HepG2 (cell line): ENCODE measurements around the gene TMEM97. TPM values are rescaled to one million over a fixed set of nuclear protein-coding genes. Genes with fewer than 3 reads are reported as not detected.

Source experiments
- ATF4 ChIP-seq, 2 experiments: fragments of 450-650 bp in 1 of 2; sonication (generic) in 1 of 2; formaldehyde crosslinking; IDR thresholded peaks; 2 replicates each; pipeline versions ENCODE4 v1.5.0 to v1.8.0; 2020 to 2022; ENCODE audit warnings: mild to moderate bottlenecking in 1 of 2, missing genetic modification reagents in 1 of 2
- CBX5 ChIP-seq: sonication (generic); formaldehyde crosslinking; IDR thresholded peaks from 2 replicates; pipeline ENCODE4 v1.4.0; 2020; ENCODE audit warnings: missing genetic modification reagents, borderline replicate concordance
- CCAR2 ChIP-seq: fragments of 200-400 bp; formaldehyde crosslinking; optimal IDR thresholded peaks from 2 replicates; pipeline ENCODE3; 2018; ENCODE audit warnings: low read depth, mild to moderate bottlenecking, low read length, moderate library complexity
- CHD4 ChIP-seq: fragments of 200-600 bp; sonication (generic); IDR thresholded peaks from 2 replicates; pipeline ENCODE4 v1.7.0; 2017; ENCODE audit warnings: mild to moderate bottlenecking, low read length, borderline replicate concordance
- DDIT3 ChIP-seq: sonication (generic); formaldehyde crosslinking; IDR thresholded peaks from 2 replicates; pipeline ENCODE4 v1.4.0; 2020; ENCODE audit warnings: mild to moderate bottlenecking, missing genetic modification reagents
- HNRNPH1 ChIP-seq: fragments of 200-400 bp; formaldehyde crosslinking; optimal IDR thresholded peaks from 2 replicates; pipeline ENCODE3; 2017; ENCODE audit warnings: mild to moderate bottlenecking, low read depth, low read length
- KLF11 ChIP-seq: IDR thresholded peaks from 2 replicates; pipeline ENCODE4 v1.6.1; 2016; ENCODE audit warnings: missing compliant biosample characterization
- KLF13 ChIP-seq: sonication (generic); formaldehyde crosslinking; IDR thresholded peaks from 2 replicates; pipeline ENCODE4 v1.4.0; 2020; ENCODE audit warnings: mild to moderate bottlenecking, missing genetic modification reagents
- PTBP1 ChIP-seq: fragments of 200-400 bp; formaldehyde crosslinking; IDR thresholded peaks from 2 replicates; pipeline ENCODE4 v1.6.1; 2018; ENCODE audit warnings: low read length, low read depth; ENCODE audit not compliant: poor library complexity, severe bottlenecking
- ZFP82 ChIP-seq: sonication (generic); formaldehyde crosslinking; IDR thresholded peaks from 2 replicates; pipeline ENCODE4 v1.5.1; 2020; ENCODE audit warnings: mild to moderate bottlenecking, missing genetic modification reagents, borderline replicate concordance
- ZMYM2 ChIP-seq: sonication (generic); formaldehyde crosslinking; IDR thresholded peaks from 2 replicates; pipeline ENCODE4 v1.8.0; 2022; ENCODE audit warnings: mild to moderate bottlenecking, missing genetic modification reagents
- ZNF256 ChIP-seq: sonication (generic); formaldehyde crosslinking; conservative IDR thresholded peaks from 2 replicates; pipeline ENCODE4 v1.4.0; 2020; ENCODE audit warnings: missing genetic modification reagents
- ZNF331 ChIP-seq: sonication (generic); formaldehyde crosslinking; IDR thresholded peaks from 2 replicates; pipeline ENCODE4 v1.4.0; 2020; ENCODE audit warnings: missing genetic modification reagents
- ZNF776 ChIP-seq: sonication (generic); formaldehyde crosslinking; IDR thresholded peaks from 2 replicates; pipeline ENCODE4 v1.4.0; 2020; ENCODE audit warnings: mild to moderate bottlenecking, missing genetic modification reagents
- ZNF883 ChIP-seq: sonication (generic); formaldehyde crosslinking; IDR thresholded peaks from 2 replicates; pipeline ENCODE4 v1.5.1; 2020; ENCODE audit warnings: mild to moderate bottlenecking, missing genetic modification reagents; ENCODE audit errors: not compliant biosample characterization
- ZSCAN21 ChIP-seq: sonication (generic); formaldehyde crosslinking; IDR thresholded peaks from 2 replicates; pipeline ENCODE4 v1.8.0; 2022; ENCODE audit warnings: mild to moderate bottlenecking, missing genetic modification reagents, moderate library complexity, borderline replicate concordance
- ZSCAN22 ChIP-seq: sonication (generic); formaldehyde crosslinking; IDR thresholded peaks from 2 replicates; pipeline ENCODE4 v1.4.0; 2020; ENCODE audit warnings: mild to moderate bottlenecking, missing genetic modification reagents
- polyA plus RNA-seq, 8 experiments: library from polyadenylated mRNA; depleted of rRNA in 3 of 8; stranded (reverse) in 7 of 8; unstranded in 1 of 8; fragments of >200 nt; fragmentation: Illumina TruSeq in 4 of 8; extraction: Trizol in 4 of 8; gene quantifications; 2 replicates each; pipeline versions ENCODE4 v1.2.1 to v1.2.3, GENCODE V29; 2011 to 2016; ENCODE audit warnings: low read depth in 4 of 8, missing spikeins in 1 of 8, mixed read lengths in 1 of 8; ENCODE audit not compliant: insufficient read depth in 1 of 8
- total RNA-seq, 5 experiments: library from RNA; depleted of rRNA; stranded (reverse); fragments of >200 nt; fragmentation: Illumina TruSeq; extraction: Trizol; gene quantifications; 2 replicates each; pipeline ENCODE4 v1.2.3, GENCODE V29; 2016; ENCODE audit warnings: low read depth in 1 of 5
- TF ChIP-seq, protein P1 (sequence below): sonication (generic); formaldehyde crosslinking; IDR thresholded peaks from 2 replicates; pipeline ENCODE4 v1.4.0; 2020; ENCODE audit warnings: missing genetic modification reagents, borderline replicate concordance
- TF ChIP-seq, protein P2 (sequence below), 2 experiments: sonication (generic) in 1 of 2; formaldehyde crosslinking in 1 of 2; IDR thresholded peaks; 2 replicates each; pipeline versions ENCODE4 v1.4.0 to v1.6.1; 2016 to 2020; ENCODE audit warnings: borderline replicate concordance in 1 of 2, low read depth in 1 of 2, mild to moderate bottlenecking in 1 of 2, missing genetic modification reagents in 1 of 2

Gene TMEM97
- total and polyA plus RNA-seq, 2 of the 13 experiments (the other 11 are each of a cell fraction or from before 2014, with no cell fraction given) = 69.6 to 137 TPM

DNA sequence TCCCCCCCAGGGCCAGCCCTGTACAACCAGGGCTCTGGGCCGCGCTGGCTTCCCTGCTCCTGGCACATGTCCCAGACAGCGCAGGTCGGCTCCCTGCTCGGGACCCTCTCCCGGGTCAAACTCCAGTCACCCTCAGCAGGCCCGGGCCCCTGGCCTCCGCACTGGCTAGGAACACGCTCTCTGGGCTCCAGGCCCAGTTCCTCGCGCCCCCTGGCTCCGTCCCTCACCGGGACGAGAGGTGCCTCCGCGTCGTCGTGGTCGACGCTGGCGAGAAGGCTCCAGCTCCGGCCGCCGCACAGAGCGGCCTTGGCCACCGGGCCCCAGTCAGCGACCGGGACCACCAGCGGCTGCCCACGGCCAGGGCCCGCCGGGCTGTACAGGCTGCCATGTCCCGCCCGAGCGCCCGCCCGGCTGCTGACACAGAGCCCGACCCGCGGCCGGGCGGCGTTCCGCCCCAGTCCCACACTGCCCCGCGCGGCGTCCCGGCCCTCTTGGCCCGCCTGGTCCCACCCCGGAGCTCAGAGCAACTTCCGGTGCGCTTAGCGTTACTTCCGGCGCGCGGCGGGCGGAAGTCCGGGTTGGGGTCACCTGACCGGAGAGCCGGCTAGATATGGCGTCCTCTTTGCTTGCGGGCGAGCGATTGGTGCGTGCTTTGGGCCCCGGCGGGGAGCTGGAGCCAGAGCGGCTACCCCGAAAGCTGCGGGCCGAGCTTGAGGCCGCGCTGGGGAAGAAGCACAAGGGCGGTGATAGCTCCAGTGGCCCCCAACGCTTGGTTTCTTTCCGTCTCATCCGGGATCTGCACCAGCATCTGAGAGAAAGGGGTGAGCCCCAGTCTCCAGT lies 38.3 kb downstream of the TMEM97 start, which contains the start of gene POLDIP2 (continued):
- TF ChIP-seq ZNF331 = peak; percentile 85
- peak; percentile 68 for TF ChIP-seq ZNF776 (CRISPR knock-in tag)
- TF ChIP-seq KLF11 (CRISPR knock-in tag) = no peak
- no peak for TF ChIP-seq CHD4
- TF ChIP-seq ZFP82 (CRISPR knock-in tag) = no peak
- no peak for TF ChIP-seq PTBP1
- TF ChIP-seq ZSCAN22 (CRISPR knock-in tag) = 0 out of 2 replicates have a peak, but pooled peaks have one; percentile 23
- peak; percentile 37; the same call in 1 of the 2 replicates for TF ChIP-seq CBX5 (CRISPR knock-in tag)
- no peak for TF ChIP-seq KLF13
- peak; percentile 26 for TF ChIP-seq ZNF883 (CRISPR knock-in tag)
- TF ChIP-seq ZNF256 (CRISPR knock-in tag) = no peak; the same call in 1 of the 2 replicates
- TF ChIP-seq ZSCAN21 = peak; percentile 27
- TF ChIP-seq, protein P1, sequence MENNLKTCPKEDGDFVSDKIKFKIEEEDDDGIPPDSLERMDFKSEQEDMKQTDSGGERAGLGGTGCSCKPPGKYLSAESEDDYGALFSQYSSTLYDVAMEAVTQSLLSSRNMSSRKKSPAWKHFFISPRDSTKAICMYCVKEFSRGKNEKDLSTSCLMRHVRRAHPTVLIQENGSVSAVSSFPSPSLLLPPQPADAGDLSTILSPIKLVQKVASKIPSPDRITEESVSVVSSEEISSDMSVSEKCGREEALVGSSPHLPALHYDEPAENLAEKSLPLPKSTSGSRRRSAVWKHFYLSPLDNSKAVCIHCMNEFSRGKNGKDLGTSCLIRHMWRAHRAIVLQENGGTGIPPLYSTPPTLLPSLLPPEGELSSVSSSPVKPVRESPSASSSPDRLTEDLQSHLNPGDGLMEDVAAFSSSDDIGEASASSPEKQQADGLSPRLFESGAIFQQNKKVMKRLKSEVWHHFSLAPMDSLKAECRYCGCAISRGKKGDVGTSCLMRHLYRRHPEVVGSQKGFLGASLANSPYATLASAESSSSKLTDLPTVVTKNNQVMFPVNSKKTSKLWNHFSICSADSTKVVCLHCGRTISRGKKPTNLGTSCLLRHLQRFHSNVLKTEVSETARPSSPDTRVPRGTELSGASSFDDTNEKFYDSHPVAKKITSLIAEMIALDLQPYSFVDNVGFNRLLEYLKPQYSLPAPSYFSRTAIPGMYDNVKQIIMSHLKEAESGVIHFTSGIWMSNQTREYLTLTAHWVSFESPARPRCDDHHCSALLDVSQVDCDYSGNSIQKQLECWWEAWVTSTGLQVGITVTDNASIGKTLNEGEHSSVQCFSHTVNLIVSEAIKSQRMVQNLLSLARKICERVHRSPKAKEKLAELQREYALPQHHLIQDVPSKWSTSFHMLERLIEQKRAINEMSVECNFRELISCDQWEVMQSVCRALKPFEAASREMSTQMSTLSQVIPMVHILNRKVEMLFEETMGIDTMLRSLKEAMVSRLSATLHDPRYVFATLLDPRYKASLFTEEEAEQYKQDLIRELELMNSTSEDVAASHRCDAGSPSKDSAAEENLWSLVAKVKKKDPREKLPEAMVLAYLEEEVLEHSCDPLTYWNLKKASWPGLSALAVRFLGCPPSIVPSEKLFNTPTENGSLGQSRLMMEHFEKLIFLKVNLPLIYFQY (CRISPR knock-in tag) = peak; percentile 78; the same call in 1 of the 2 replicates
- peak in 1 of 2 experiments; percentile 73; a peak in 2 of 4 replicates for TF ChIP-seq ATF4 (CRISPR knock-in tag; IDR thresholded peaks at IDR 0.05)
- TF ChIP-seq, protein P2, sequence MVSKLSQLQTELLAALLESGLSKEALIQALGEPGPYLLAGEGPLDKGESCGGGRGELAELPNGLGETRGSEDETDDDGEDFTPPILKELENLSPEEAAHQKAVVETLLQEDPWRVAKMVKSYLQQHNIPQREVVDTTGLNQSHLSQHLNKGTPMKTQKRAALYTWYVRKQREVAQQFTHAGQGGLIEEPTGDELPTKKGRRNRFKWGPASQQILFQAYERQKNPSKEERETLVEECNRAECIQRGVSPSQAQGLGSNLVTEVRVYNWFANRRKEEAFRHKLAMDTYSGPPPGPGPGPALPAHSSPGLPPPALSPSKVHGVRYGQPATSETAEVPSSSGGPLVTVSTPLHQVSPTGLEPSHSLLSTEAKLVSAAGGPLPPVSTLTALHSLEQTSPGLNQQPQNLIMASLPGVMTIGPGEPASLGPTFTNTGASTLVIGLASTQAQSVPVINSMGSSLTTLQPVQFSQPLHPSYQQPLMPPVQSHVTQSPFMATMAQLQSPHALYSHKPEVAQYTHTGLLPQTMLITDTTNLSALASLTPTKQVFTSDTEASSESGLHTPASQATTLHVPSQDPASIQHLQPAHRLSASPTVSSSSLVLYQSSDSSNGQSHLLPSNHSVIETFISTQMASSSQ (IDR thresholded peaks at IDR 0.05; ENCODE audit: low read depth) = no peak
- TF ChIP-seq, protein P2 (CRISPR knock-in tag; IDR thresholded peaks at IDR 0.05; ENCODE audit: borderline replicate concordance) = peak; percentile 75; the same call in 1 of the 2 replicates
- no peak for TF ChIP-seq DDIT3 (CRISPR knock-in tag)
- TF ChIP-seq ZMYM2 (CRISPR knock-in tag) = no peak
- no peak for TF ChIP-seq CCAR2
- TF ChIP-seq HNRNPH1 = no peak
